Neural cell (in vitro differentiated cells): Measurements from ENCODE around the gene RBM6. TPM values are rescaled to one million over a fixed set of nuclear protein-coding genes. Genes with fewer than 3 reads are reported as not detected.

Source experiments
- H2AFZ ChIP-seq: fragments of 200-600, 300-800 bp; sonication (generic), shearing (Covaris generic); 2 replicates; pipeline ENCODE4 v1.6.0; 2014; ENCODE audit warnings: low read depth, mild to moderate bottlenecking, antibody characterized with exemption, low read length, moderate library complexity
- H3F3A ChIP-seq: fragments of 200-600 bp; shearing (Covaris generic); 2 replicates; pipeline ENCODE4 v1.6.1; 2016; ENCODE audit warnings: mild to moderate bottlenecking, moderate library complexity, mixed read lengths, antibody characterized with exemption, low read length; ENCODE audit not compliant: insufficient read depth, poor library complexity, severe bottlenecking
- H3K27ac ChIP-seq: fragments of 200-600, 300-800 bp; sonication (generic), shearing (Covaris generic); 2 replicates; pipeline ENCODE4 v1.5.1; 2014; ENCODE audit warnings: mild to moderate bottlenecking, low read length, moderate library complexity
- H3K27me3 ChIP-seq: fragments of 300-800, 200-600 bp; sonication (generic), shearing (Covaris generic); 2 replicates; pipeline ENCODE4 v1.6.0; 2014; ENCODE audit warnings: mild to moderate bottlenecking, low read depth, low read length, moderate library complexity; ENCODE audit not compliant: insufficient read depth
- H3K36me3 ChIP-seq: fragments of 300-800, 200-600 bp; sonication (generic), shearing (Covaris generic); 2 replicates; pipeline ENCODE4 v1.5.1; 2014; ENCODE audit warnings: mild to moderate bottlenecking, antibody characterized with exemption, low read length, moderate library complexity; ENCODE audit not compliant: insufficient read depth
- H3K4me2 ChIP-seq: fragments of 300-800, 200-600 bp; sonication (generic), shearing (Covaris generic); 2 replicates; pipeline ENCODE4 v1.6.0; 2014; ENCODE audit warnings: mild to moderate bottlenecking, low read length
- H3K4me3 ChIP-seq: fragments of 300-800, 200-600 bp; sonication (generic), shearing (Covaris generic); 2 replicates; pipeline ENCODE4 v1.5.1; 2014; ENCODE audit warnings: mild to moderate bottlenecking, low read length, moderate library complexity
- H3K79me2 ChIP-seq: fragments of 200-600 bp; shearing (Covaris generic); replicated peaks from 2 replicates; pipeline ENCODE4 v1.6.0; 2014; ENCODE audit warnings: mild to moderate bottlenecking, low read length, moderate library complexity; ENCODE audit not compliant: insufficient read depth
- H3K9ac ChIP-seq: fragments of 300-800, 200-600 bp; sonication (generic), shearing (Covaris generic); 2 replicates; pipeline ENCODE4 v1.6.1; 2016; ENCODE audit warnings: mild to moderate bottlenecking, low read length, mixed read lengths
- H3K9me2 ChIP-seq: fragments of 200-600 bp; shearing (Covaris generic); 2 replicates; pipeline ENCODE4 v1.6.1; 2016; ENCODE audit warnings: mild to moderate bottlenecking, low read length, mixed read lengths; ENCODE audit not compliant: insufficient read depth
- H3K9me3 ChIP-seq: fragments of 200-600, 300-800 bp; sonication (generic), shearing (Covaris generic); 2 replicates; pipeline ENCODE4 v1.6.1; 2016; ENCODE audit warnings: mild to moderate bottlenecking, mixed run types, low read length, moderate library complexity, mixed read lengths
- H4K20me1 ChIP-seq: fragments of 200-600 bp; shearing (Covaris generic); 2 replicates; pipeline ENCODE4 v1.6.1; 2016; ENCODE audit warnings: mild to moderate bottlenecking, mixed run types; ENCODE audit not compliant: insufficient read depth
- CTCF ChIP-seq: fragments of 450-650 bp; IDR thresholded peaks from 2 replicates; pipeline ENCODE4 v1.5.1; 2014; ENCODE audit warnings: antibody characterized with exemption, mild to moderate bottlenecking, moderate library complexity; ENCODE audit not compliant: poor library complexity, severe bottlenecking
- EP300 ChIP-seq: fragments of 450-650 bp; conservative IDR thresholded peaks from 2 replicates; pipeline ENCODE4 v1.6.1; 2014; ENCODE audit warnings: antibody characterized with exemption, mild to moderate bottlenecking, moderate library complexity; ENCODE audit not compliant: poor library complexity, severe bottlenecking
- EZH2 ChIP-seq: fragments of 200-600, 300-800 bp; shearing (Covaris generic), sonication (generic); IDR thresholded peaks from 2 replicates; pipeline ENCODE4 v1.6.1; 2014; ENCODE audit warnings: antibody characterized with exemption, low read length, borderline replicate concordance, mild to moderate bottlenecking; ENCODE audit not compliant: insufficient read depth, poor library complexity, severe bottlenecking
- MXI1 ChIP-seq: fragments of 450-650 bp; conservative IDR thresholded peaks from 2 replicates; pipeline ENCODE4 v1.6.1; 2014; ENCODE audit warnings: antibody characterized with exemption, mild to moderate bottlenecking; ENCODE audit not compliant: poor library complexity, severe bottlenecking
- POLR2AphosphoS5 ChIP-seq: IDR thresholded peaks from 2 replicates; pipeline ENCODE4 v1.6.1; 2012
- RAD21 ChIP-seq: fragments of 450-650 bp; conservative IDR thresholded peaks from 2 replicates; pipeline ENCODE4 v1.6.1; 2014; ENCODE audit warnings: antibody characterized with exemption, mild to moderate bottlenecking, moderate library complexity
- REST ChIP-seq: IDR thresholded peaks from 2 replicates; pipeline ENCODE4 v1.6.1; 2012; ENCODE audit warnings: borderline replicate concordance
- SMC3 ChIP-seq: fragments of 450-650 bp; conservative IDR thresholded peaks from 2 replicates; pipeline ENCODE4 v1.6.1; 2014; ENCODE audit warnings: antibody characterized with exemption, mild to moderate bottlenecking, moderate library complexity; ENCODE audit not compliant: poor library complexity
- TAF1 ChIP-seq: IDR thresholded peaks from 2 replicates; pipeline ENCODE4 v1.6.1; 2012; ENCODE audit warnings: low read depth
- polyA plus RNA-seq: library from polyadenylated mRNA; depleted of rRNA; stranded (reverse); fragments of >200 nt; gene quantifications from 2 replicates; pipeline ENCODE4 v1.2.3, GENCODE V29; 2014

Gene RBM6
- polyA plus RNA-seq, 1 donor from 2014 or later = 177 TPM

GRCh38 chr3:50068134-50068533 is 128.2 kb downstream of the RBM6 start:
- H3K9me2 ChIP-seq = no peaks in the 10 kb centered on the region
- H3F3A ChIP-seq = no peaks in the 10 kb centered on the region
- H2AFZ ChIP-seq = no peak overlapping the region
- no peaks in the 10 kb centered on the region for H3K27me3 ChIP-seq
- TF ChIP-seq SMC3 = no peak
- TF ChIP-seq MXI1 = no peak
- no peak for TF ChIP-seq EP300
- TF ChIP-seq CTCF = no peak
- TF ChIP-seq REST = no peak
- no peak for TF ChIP-seq EZH2
- no peak for TF ChIP-seq RAD21
- no peak for TF ChIP-seq TAF1
- no peak for TF ChIP-seq POLR2AphosphoS5
- H3K4me2 ChIP-seq = no peak overlapping the region
- H3K36me3 ChIP-seq = peaks cover 12% of the 10 kb centered on the region
- H3K9ac ChIP-seq = no peak overlapping the region
- H3K4me3 ChIP-seq = no peak overlapping the region
- no peaks in the 10 kb centered on the region for H3K9me3 ChIP-seq
- H3K27ac ChIP-seq = no peak overlapping the region
- no peaks in the 10 kb centered on the region for H3K79me2 ChIP-seq
- no peaks in the 10 kb centered on the region for H4K20me1 ChIP-seq

DNA sequence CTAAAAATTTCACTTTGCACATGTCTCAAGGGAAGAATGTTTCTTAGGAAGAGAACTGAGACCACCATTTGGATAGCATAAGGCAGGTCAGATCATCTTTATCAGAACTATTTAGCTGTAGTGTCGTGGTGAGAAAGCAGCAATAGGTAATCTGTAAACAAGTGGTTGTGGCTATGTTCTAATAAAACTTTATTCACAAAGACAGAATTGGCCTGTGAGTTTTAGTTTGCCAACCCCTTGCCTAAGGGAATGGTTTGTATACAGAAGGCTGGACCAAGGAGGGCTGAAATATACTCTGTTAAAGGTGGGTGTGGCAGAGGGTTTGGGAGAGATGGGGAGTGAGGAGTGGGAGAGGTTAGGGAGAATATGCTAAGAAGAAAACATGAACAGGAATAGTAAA is 138.1 kb downstream of the RBM6 start:
- Histone ChIP-seq H3K4me2 (no peak overlapping the region), H3K9ac (no peak overlapping the region), H3K79me2 (no peaks in the 10 kb centered on the region), H3K27ac (no peak overlapping the region), H2AFZ (no peak overlapping the region), H3K27me3 (no peaks in the 10 kb centered on the region), H4K20me1 (no peaks in the 10 kb centered on the region), H3K9me2 (no peaks in the 10 kb centered on the region), H3F3A (no peaks in the 10 kb centered on the region), H3K4me3 (no peak overlapping the region), H3K9me3 (no peaks in the 10 kb centered on the region), H3K36me3 (peaks cover 7% of the 10 kb centered on the region)
- TF ChIP-seq RAD21 (no peak), MXI1 (no peak), REST (no peak), EP300 (no peak), EZH2 (no peak), SMC3 (no peak), TAF1 (no peak), CTCF (no peak), POLR2AphosphoS5 (no peak)
